Rectal smooth muscle tissue (tissue), 1 donor: ENCODE measurements around the gene ENTREP3.
A peak's percentile ranks its signal among the peaks of the same experiment; 100 is the strongest.
"Not testable (repeated sequence)": the region's sequence is repeated elsewhere in the genome, so short reads cannot be mapped to it uniquely, and the experiment has no call there.

Source experiments
- H3K27ac ChIP-seq: one replicate; pipeline ENCODE4 v1.7.0; 2013; ENCODE audit warnings: low read depth, low read length, inconsistent platforms
- H3K27me3 ChIP-seq: one replicate; pipeline ENCODE4 v1.7.0; 2013; ENCODE audit warnings: low read length; ENCODE audit not compliant: control insufficient read depth, insufficient read depth
- H3K36me3 ChIP-seq: one replicate; pipeline ENCODE4 v1.7.0; 2013; ENCODE audit warnings: low read length; ENCODE audit not compliant: control insufficient read depth, insufficient read depth
- H3K4me1 ChIP-seq: one replicate; pipeline ENCODE4 v1.7.0; 2013; ENCODE audit warnings: low read length; ENCODE audit not compliant: control insufficient read depth, insufficient read depth
- H3K4me3 ChIP-seq: one replicate; pipeline ENCODE4 v1.7.0; 2013; ENCODE audit warnings: low read length
- H3K9ac ChIP-seq: one replicate; pipeline ENCODE4 v1.7.0; 2013; ENCODE audit warnings: low read length

Gene ENTREP3

GRCh38 chr1:155254714-155255242 lies 505 bp downstream of the ENTREP3 start:
- Histone ChIP-seq H3K9ac (peak overlapping the region; percentile 60), H3K4me3 (peak overlapping the region; percentile 88), H3K4me1 (peaks cover 17% of the 10 kb centered on the region), H3K27me3 (no peaks in the 10 kb centered on the region), H3K36me3 (no peaks in the 10 kb centered on the region), H3K27ac (peak overlapping the region; percentile 98)

- H3K4me1 ChIP-seq, result peaks cover 17% of the 10 kb centered on the region
- H3K4me3 ChIP-seq, result peak overlapping the region; percentile 88
- H3K27me3 ChIP-seq, result no peaks in the 10 kb centered on the region
- H3K27ac ChIP-seq, result peak overlapping the region; percentile 98
- no peaks in the 10 kb centered on the region for H3K36me3 ChIP-seq
- peak overlapping the region; percentile 21 for H3K9ac ChIP-seq
These were observed 1.0 kb downstream of the ENTREP3 start for GRCh38 chr1:155254228-155254713.

- peaks cover 17% of the 10 kb centered on the region for H3K4me1 ChIP-seq
- H3K9ac ChIP-seq, result no peak overlapping the region
- H3K4me3 ChIP-seq, result peak overlapping the region; percentile 88
- H3K27ac ChIP-seq, result no peak overlapping the region
- H3K36me3 ChIP-seq, result no peaks in the 10 kb centered on the region
- H3K27me3 ChIP-seq, result no peaks in the 10 kb centered on the region
These were observed 1.5 kb downstream of the ENTREP3 start for GRCh38 chr1:155253797-155254196.

GRCh38 chr1:155253208-155253607 lies 2.1 kb downstream of the ENTREP3 start:
- Histone ChIP-seq H3K9ac (no peak overlapping the region), H3K4me3 (no peak overlapping the region), H3K4me1 (peaks cover 17% of the 10 kb centered on the region)

GRCh38 chr1:155251566-155251965 lies 3.7 kb downstream of the ENTREP3 start:
- Histone ChIP-seq H3K9ac (no peak overlapping the region), H3K27me3 (no peaks in the 10 kb centered on the region), H3K36me3 (no peaks in the 10 kb centered on the region), H3K27ac (no peak overlapping the region), H3K4me3 (no peak overlapping the region), H3K4me1 (peaks cover 17% of the 10 kb centered on the region)

More at GRCh38 chr1:155253208-155253607, 2.1 kb downstream of the ENTREP3 start:
- Histone ChIP-seq H3K27ac (no peak overlapping the region), H3K36me3 (no peaks in the 10 kb centered on the region), H3K27me3 (no peaks in the 10 kb centered on the region)

GRCh38 chr1:155250633-155251449 lies 4.4 kb downstream of the ENTREP3 start:
- Histone ChIP-seq H3K27ac (peak overlapping the region; percentile 27), H3K9ac (peak overlapping the region; percentile 45), H3K36me3 (no peaks in the 10 kb centered on the region), H3K4me1 (peaks cover 14% of the 10 kb centered on the region), H3K27me3 (no peaks in the 10 kb centered on the region), H3K4me3 (peak overlapping the region; percentile 44)

- Histone ChIP-seq H3K4me3 (peak overlapping the region; percentile 44), H3K9ac (peak overlapping the region; percentile 45), H3K27ac (no peak overlapping the region), H3K27me3 (no peaks in the 10 kb centered on the region), H3K36me3 (no peaks in the 10 kb centered on the region), H3K4me1 (peaks cover 13% of the 10 kb centered on the region)
These were observed 5.0 kb downstream of the ENTREP3 start for GRCh38 chr1:155250246-155250632.

- H3K27ac ChIP-seq, result no peak overlapping the region
- no peak overlapping the region for H3K4me3 ChIP-seq
- peaks cover 5% of the 10 kb centered on the region for H3K4me1 ChIP-seq
- no peak overlapping the region for H3K9ac ChIP-seq
- no peaks in the 10 kb centered on the region for H3K27me3 ChIP-seq
- H3K36me3 ChIP-seq, result no peaks in the 10 kb centered on the region
These were observed 7.4 kb downstream of the ENTREP3 start for GRCh38 chr1:155247667-155248553.

GRCh38 chr1:155246796-155247195 lies 8.5 kb downstream of the ENTREP3 start:
- not testable (repeated sequence) for H3K27ac ChIP-seq, H3K36me3 ChIP-seq, H3K4me3 ChIP-seq, H3K9ac ChIP-seq, H3K4me1 ChIP-seq, H3K27me3 ChIP-seq

GRCh38 chr1:155245163-155245524 lies 10.1 kb downstream of the ENTREP3 start:
- Histone ChIP-seq H3K36me3 (no peaks in the 10 kb centered on the region), H3K9ac (peak overlapping the region; percentile 39), H3K27ac (peak overlapping the region; percentile 78), H3K27me3 (no peaks in the 10 kb centered on the region), H3K4me3 (peak overlapping the region; percentile 73), H3K4me1 (no peaks in the 10 kb centered on the region)

GRCh38 chr1:155244368-155245162 lies 10.7 kb downstream of the ENTREP3 start:
- peak overlapping the region; percentile 39 for H3K9ac ChIP-seq
- H3K4me3 ChIP-seq, result peak overlapping the region; percentile 73
- no peaks in the 10 kb centered on the region for H3K4me1 ChIP-seq
- H3K36me3 ChIP-seq, result no peaks in the 10 kb centered on the region
- H3K27me3 ChIP-seq, result no peaks in the 10 kb centered on the region
- H3K27ac ChIP-seq, result peak overlapping the region; percentile 78
